Mesodermal cell (in vitro differentiated cells): ENCODE measurements around the gene C7.
"Not testable (repeated sequence)": the region's sequence is repeated elsewhere in the genome, so short reads cannot be mapped to it uniquely, and the experiment has no call there.

Experiments
- H3K27ac ChIP-seq: 2 replicates; pipeline ENCODE4 v1.7.0; 2013; ENCODE audit warnings: mild to moderate bottlenecking, low read depth, low read length, moderate library complexity; ENCODE audit not compliant: severe bottlenecking
- H3K36me3 ChIP-seq: 2 replicates; pipeline ENCODE4 v1.7.1; 2013; ENCODE audit warnings: mild to moderate bottlenecking, low read length, moderate library complexity; ENCODE audit not compliant: control insufficient read depth, insufficient read depth
- H3K4me1 ChIP-seq: one replicate; pipeline ENCODE4 v1.7.1; 2013; ENCODE audit warnings: mild to moderate bottlenecking, low read length; ENCODE audit not compliant: insufficient read depth, control insufficient read depth, poor library complexity, severe bottlenecking
- H3K4me3 ChIP-seq: 2 replicates; pipeline ENCODE4 v1.7.0; 2013; ENCODE audit warnings: low read length, control low read depth, mild to moderate bottlenecking; ENCODE audit not compliant: insufficient read depth, poor library complexity, severe bottlenecking; ENCODE audit errors: extremely low read depth
- H3K9me3 ChIP-seq: 2 replicates; pipeline ENCODE4 v1.7.1; 2013; ENCODE audit warnings: mild to moderate bottlenecking, low read length, moderate library complexity; ENCODE audit not compliant: control insufficient read depth
- WGBS, 2 experiments: methylation state at CpG; one replicate each; pipeline ENCODE4 v1.1.5; 2013; ENCODE audit warnings: missing lambda C conversion rate in 2 of 2; ENCODE audit not compliant: insufficient coverage in 2 of 2; 5-methylcytosine and 5-hydroxymethylcytosine counted together

The C7 gene

DNA sequence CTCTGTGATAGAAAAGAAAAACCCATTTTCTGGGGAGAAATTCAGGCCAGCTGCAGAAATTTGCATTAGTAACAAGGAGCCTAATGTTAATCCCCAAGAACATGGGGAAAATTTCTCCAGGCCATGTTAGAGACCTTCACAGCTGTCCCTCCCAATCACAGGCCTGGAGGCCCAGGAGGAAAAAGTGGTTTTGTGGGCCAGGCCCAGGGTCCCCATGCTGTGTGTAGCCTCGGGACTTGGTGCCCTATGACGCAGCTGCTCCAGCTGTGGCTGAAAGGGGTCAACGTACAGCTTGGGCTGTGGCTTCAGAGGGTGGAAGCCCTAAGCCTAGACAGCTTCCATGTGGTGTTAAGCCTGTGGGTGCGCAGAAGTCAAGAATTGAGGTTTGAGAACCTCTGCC lies 27.0 kb upstream of the C7 start:
- Histone ChIP-seq H3K36me3 (no peaks in the 10 kb centered on the region), H3K27ac (no peak overlapping the region), H3K4me3 (no peak overlapping the region), H3K4me1 (no peaks in the 10 kb centered on the region), H3K9me3 (peaks cover 13% of the 10 kb centered on the region)
- 76 to 85% methylated on average over 3 to 4 of the region's 4 CpGs for WGBS, 2 experiments

DNA sequence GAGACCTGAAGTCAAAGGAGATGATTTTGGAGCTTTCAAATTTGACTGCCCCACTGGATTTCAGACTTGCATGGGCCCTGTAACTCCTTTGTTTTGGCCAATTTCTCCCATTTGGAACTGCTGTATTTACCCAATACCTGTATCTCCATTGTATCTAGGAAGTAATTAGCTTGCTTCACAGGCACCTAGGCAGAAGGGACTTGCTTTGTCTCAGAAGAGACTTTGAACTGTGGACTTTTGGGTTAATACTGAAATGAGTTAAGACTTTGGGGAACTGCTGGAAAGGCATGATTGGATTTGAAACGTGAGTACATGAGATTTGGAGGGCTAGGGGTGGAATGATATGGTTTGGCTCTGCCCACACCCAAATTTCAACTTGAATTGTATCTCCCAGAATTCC lies 26.2 kb upstream of the C7 start:
- H3K27ac ChIP-seq, H3K4me3 ChIP-seq: not testable (repeated sequence)

DNA sequence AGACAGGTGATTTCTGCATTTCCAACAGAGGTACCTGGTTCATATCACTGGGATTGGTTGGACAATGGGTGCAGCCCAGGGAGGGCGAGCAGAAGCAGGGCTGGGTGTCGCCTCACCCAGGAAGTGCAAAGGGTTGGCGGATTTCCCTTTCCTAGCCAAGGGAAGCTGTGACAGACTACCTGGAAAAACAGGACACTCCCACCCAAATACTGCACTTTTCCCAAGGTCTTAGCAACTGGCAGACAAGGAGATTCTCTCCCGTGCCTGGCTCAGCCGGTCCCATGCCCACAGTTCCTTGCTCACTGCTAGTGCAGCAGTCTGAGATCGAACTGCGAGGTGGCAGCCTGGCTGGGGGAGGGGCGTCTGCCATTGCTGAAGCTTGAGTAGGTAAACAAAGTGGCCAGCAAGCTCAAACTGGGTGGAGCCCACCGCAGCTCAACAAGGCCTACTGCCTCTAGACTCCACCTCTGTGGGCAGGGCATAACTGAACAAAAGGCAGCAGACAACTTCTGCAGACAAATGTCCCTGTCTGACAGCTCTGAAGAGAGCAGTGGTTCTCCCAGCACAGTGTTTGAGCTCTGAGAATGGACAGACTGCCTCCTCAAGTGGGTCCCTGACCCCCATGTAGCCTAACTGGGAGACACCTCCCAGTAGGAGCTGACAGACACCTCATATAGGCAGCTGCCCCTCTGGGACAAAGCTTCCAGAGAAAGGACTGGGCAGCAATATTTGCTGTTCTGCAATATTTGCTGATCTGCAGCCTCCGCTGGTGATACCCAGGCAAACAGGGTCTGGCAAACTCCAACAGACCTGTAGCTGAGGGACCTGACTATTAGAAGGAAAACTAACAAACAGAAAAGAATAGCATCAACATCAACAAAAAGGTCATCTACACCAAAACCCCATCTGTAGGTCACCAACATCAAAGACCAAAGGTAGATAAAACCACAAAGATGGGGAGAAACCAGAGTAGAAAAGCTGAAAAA lies 13.6 kb upstream of the C7 start:
- 62 to 79% methylated on average over 5 to 6 of the region's 10 CpGs for WGBS, 2 experiments
- H3K36me3 ChIP-seq, H3K9me3 ChIP-seq, H3K27ac ChIP-seq, H3K4me1 ChIP-seq, H3K4me3 ChIP-seq: not testable (repeated sequence)

More for the DNA sequence above, 26.2 kb upstream of the C7 start:
- not testable (repeated sequence) for H3K9me3 ChIP-seq, H3K4me1 ChIP-seq, H3K36me3 ChIP-seq
- WGBS, 2 experiments = 83% methylated on average over 1 of the region's 1 CpG; no CpG with 5 or more reads in 1 of the 2 experiments

DNA sequence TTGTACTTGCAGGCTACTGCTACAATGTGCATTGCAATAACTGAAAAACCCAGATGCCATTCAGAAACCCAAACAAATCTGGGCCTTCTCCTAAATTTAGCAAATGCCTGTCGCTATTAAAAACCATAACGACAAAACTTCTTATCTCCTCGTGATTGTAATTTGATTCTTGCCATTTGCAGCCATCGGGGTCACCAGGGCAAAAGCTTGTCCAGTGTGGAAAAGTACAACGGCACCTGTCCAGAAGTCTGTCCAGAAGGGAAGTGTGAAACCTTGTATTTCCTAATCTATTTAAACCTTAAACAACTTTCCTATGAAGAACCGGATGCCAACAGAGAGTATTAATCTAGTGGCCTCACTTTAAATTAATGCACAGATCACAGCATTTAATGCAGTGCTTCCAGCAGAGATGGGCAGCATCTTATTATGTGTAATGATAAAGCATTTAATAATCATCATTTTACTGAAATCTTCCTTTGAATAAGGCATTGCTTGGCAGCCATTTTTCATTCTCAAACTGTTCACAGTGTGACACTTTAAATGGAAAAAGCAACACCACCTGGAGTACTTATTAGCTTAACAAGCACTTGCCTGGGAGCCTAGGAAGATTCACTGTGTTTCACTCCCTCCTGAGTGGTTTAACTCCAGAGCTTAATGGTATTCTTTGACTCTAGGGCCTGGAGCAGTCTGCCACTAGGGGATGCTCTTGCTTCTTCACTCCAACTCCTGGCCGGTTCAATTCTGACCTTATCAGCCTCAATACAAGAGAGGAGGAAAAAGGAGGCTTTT lies 4.9 kb upstream of the C7 start:
- H3K27ac ChIP-seq = no peak overlapping the region
- H3K36me3 ChIP-seq = no peaks in the 10 kb centered on the region
- H3K4me3 ChIP-seq = no peak overlapping the region
- H3K9me3 ChIP-seq = no peaks in the 10 kb centered on the region
- no peaks in the 10 kb centered on the region for H3K4me1 ChIP-seq
- 65 to 71% methylated on average over 4 to 6 of the region's 7 CpGs for WGBS, 2 experiments

DNA sequence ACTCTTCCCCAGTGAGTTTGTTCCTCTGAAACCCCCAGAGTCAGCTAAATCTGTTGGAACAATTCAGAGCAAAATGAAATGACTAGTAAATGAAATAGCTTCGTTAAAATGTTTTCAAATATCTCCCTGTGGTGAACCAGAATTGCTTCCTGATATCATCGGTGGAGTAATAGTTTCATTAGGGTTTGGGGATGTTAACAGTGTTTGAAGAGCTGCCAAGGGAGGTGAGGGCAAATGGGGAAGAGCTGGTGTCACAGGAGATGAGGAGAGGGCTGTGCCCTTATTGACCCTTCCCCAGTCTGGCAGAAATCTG lies 4.3 kb upstream of the C7 start:
- WGBS, 2 experiments = 64 to 100% methylated on average over 1 to 2 of the region's 2 CpGs
- Histone ChIP-seq H3K9me3 (no peaks in the 10 kb centered on the region), H3K27ac (no peak overlapping the region)

DNA sequence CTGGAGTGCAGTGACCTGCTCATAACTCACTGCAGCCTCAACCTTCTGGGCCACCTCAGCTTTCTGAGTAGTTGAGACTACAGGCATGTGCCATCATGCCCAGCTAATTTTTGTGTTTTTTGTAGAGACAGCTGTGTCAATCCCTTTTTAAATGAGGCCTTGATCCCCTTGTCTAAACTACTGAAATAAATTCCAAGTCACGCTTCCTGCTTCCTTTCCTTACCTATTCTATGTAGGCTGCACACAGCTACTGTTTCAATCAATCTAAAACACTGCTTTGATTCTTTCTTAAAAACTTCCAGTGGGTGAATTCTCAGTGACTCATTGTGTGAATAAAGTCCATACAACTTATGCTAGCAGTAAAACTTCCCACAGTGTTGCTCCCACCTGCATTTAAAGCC lies 2.9 kb upstream of the C7 start:
- no peaks in the 10 kb centered on the region for H3K36me3 ChIP-seq

More for the DNA sequence above, 4.3 kb upstream of the C7 start:
- H3K4me1 ChIP-seq = no peaks in the 10 kb centered on the region
- no peak overlapping the region for H3K4me3 ChIP-seq
- no peaks in the 10 kb centered on the region for H3K36me3 ChIP-seq

DNA sequence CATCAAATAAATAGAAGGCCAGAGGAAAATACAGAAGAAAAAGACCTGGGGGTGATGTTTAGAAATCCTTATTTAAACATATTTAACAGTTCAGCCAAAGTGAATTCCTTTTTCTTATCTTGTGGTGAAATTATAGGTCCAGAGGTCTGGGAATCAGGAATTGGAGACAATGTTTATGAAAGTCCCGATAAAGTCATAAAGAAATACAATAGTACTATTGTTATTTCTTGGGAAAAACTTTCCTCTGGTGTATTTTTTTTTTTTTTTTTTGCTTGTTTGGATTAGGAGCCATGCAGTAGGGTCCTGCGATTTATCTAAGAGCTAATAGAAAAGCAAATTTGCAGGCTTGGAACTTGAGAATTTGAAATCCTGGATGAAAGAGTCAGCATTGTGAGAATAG lies 426 bp downstream of the C7 start:
- no peak overlapping the region for H3K4me3 ChIP-seq
- 83 to 100% methylated on average over 1 of the region's 2 CpGs for WGBS, 2 experiments
- H3K27ac ChIP-seq = no peak overlapping the region
- H3K4me1 ChIP-seq = no peaks in the 10 kb centered on the region
- H3K36me3 ChIP-seq = no peaks in the 10 kb centered on the region
- no peaks in the 10 kb centered on the region for H3K9me3 ChIP-seq

More for the DNA sequence above, 2.9 kb upstream of the C7 start:
- WGBS, 2 experiments = 75 to 100% methylated on average over 1 of the region's 1 CpG
- Histone ChIP-seq H3K27ac (no peak overlapping the region), H3K4me3 (no peak overlapping the region), H3K9me3 (no peaks in the 10 kb centered on the region), H3K4me1 (no peaks in the 10 kb centered on the region)

DNA sequence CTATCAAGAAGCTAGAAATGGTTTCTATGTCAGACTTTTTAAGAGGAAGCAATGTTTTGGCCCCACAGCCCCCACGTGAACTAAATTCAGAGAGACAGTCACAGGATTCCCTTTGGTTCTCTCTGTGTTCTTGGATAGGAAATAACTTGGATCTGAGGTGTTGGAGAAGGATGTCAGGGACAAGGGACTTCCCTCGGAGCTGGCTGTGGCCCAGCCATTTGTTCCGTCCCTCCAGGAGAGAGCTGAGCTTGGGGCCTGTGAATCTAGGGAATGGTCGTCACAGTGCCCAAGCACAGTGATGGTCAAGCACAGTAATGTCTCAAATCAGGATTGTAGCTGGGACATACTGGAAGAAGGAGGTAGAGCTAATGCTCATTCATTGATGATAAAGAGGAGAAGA lies 2.0 kb downstream of the C7 start:
- Histone ChIP-seq H3K36me3 (no peaks in the 10 kb centered on the region), H3K9me3 (no peaks in the 10 kb centered on the region)

DNA sequence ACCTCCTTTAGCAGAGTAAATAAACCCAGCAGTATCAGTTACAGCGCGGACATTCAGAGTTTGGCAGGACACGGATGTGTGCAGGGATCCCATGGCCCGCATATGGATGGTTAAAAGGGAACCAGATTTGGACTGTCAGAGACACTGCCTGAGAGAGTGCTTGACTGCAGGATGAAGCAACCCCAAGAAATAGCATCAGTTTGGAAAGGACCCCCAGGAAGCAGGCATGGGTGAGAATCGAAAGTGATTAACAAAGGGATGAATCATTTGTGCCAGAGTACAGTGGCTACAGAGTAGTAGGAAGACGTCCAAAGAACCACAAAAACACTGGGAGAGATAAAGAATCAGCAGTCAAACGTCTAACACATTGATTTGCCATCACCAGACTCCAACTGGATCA lies 5.5 kb downstream of the C7 start:
- Histone ChIP-seq H3K4me1 (no peaks in the 10 kb centered on the region), H3K9me3 (no peaks in the 10 kb centered on the region), H3K36me3 (no peaks in the 10 kb centered on the region), H3K27ac (no peak overlapping the region), H3K4me3 (no peak overlapping the region)
- WGBS, 2 experiments = 74 to 83% methylated on average over 4 to 6 of the region's 7 CpGs

More for the DNA sequence above, 2.0 kb downstream of the C7 start:
- Histone ChIP-seq H3K4me3 (no peak overlapping the region), H3K27ac (no peak overlapping the region), H3K4me1 (no peaks in the 10 kb centered on the region)
- WGBS, 2 experiments = 50 to 90% methylated on average over 3 to 4 of the region's 4 CpGs

DNA sequence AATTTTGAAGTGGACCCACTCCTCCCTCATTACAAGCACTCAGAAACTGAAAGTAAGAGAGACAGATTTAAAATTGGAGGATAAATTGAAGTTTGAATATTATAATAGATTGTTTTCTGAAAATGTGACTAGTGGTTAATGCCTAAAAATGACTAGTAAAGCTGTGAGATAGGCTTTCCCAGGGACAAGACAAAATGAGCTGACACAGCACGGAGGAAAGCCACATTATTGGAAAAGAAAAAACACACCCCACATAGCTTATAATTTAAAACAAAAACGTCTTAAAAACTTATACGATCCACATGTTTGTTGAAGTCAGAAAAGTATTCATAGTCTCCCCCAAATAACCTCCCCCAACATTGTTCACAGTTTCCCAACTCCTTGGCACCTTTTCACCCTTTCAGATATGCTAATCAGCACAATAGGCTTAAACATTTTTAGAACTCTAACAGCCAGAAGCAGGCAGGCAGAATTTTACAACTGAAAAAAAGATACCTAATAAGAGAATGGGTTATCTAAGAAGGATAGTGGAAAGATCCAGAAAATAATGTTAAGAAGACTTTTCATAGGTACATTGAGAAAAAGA lies 6.1 kb downstream of the C7 start:
- H3K9me3 ChIP-seq = no peaks in the 10 kb centered on the region
- H3K36me3 ChIP-seq = no peaks in the 10 kb centered on the region
- no peak overlapping the region for H3K27ac ChIP-seq
- no peaks in the 10 kb centered on the region for H3K4me1 ChIP-seq
- WGBS, 2 experiments = 11 to 14% methylated on average over 2 of the region's 3 CpGs
- no peak overlapping the region for H3K4me3 ChIP-seq
